Measurements from ENCODE around the gene ARRB1. TPM values are rescaled to one million over a fixed set of nuclear protein-coding genes. Genes with fewer than 3 reads are reported as not detected.
"Not testable (repeated sequence)": the region's sequence is repeated elsewhere in the genome, so short reads cannot be mapped to it uniquely, and the experiment has no call there.

Gene ARRB1
- total RNA-seq, 1 donor from 2014 or later, result 70.8 TPM

GRCh38 chr11:75331304-75331703, 20.2 kb downstream of the ARRB1 start:
- intact Hi-C loops (cut with DNase I); DNase-seq (ENCODE audit: low spot score); ATAC-seq: not testable (repeated sequence)

GRCh38 chr11:75330886-75331285, 20.6 kb downstream of the ARRB1 start:
- DNase-seq (ENCODE audit: low spot score); ATAC-seq; intact Hi-C loops (cut with DNase I): not testable (repeated sequence)

GRCh38 chr11:75330291-75330690, 21.2 kb downstream of the ARRB1 start:
- no peak for ATAC-seq
- intact Hi-C loops (cut with DNase I), result no loop called here
- no peak for DNase-seq (ENCODE audit: low spot score)

- intact Hi-C loops (cut with DNase I), result loop anchor here (10.0 kb wide), 1 partner anchor 56 kb away; no protein-coding TSS in a partner anchor
- ATAC-seq (peak; percentile 89), DNase-seq (ENCODE audit: low spot score) (peak; percentile 83)
Measured at GRCh38 chr11:75328426-75329277, 22.8 kb downstream of the ARRB1 start.

- no peak for ATAC-seq
- no peak for DNase-seq (ENCODE audit: low spot score)
- intact Hi-C loops (cut with DNase I), result loop anchor here (10.0 kb wide), 1 partner anchor 58 kb away; no protein-coding TSS in a partner anchor
Measured at GRCh38 chr11:75326439-75326810, 25.0 kb downstream of the ARRB1 start.

- intact Hi-C loops (cut with DNase I), result loop anchor here (10.0 kb wide), 1 partner anchor 59 kb away; no protein-coding TSS in a partner anchor
- ATAC-seq (peak; percentile 82), DNase-seq (ENCODE audit: low spot score) (no peak)
Measured at GRCh38 chr11:75325713-75326438, 25.6 kb downstream of the ARRB1 start.

- ATAC-seq, result no peak
- intact Hi-C loops (cut with DNase I), result loop anchor here (10.0 kb wide), 1 partner anchor 60 kb away; no protein-coding TSS in a partner anchor
- DNase-seq (ENCODE audit: low spot score), result no peak
Measured at GRCh38 chr11:75324740-75325139, 26.7 kb downstream of the ARRB1 start.

GRCh38 chr11:75324189-75324588, 27.3 kb downstream of the ARRB1 start:
- no peak for DNase-seq (ENCODE audit: low spot score)
- intact Hi-C loops (cut with DNase I), result loop anchor here (10.0 kb wide), 1 partner anchor 61 kb away; no protein-coding TSS in a partner anchor
- ATAC-seq, result no peak

- DNase-seq (ENCODE audit: low spot score) (no peak), ATAC-seq (no peak)
- intact Hi-C loops (cut with DNase I), result loop anchor here (10.0 kb wide), 1 partner anchor 61 kb away; no protein-coding TSS in a partner anchor
Measured at GRCh38 chr11:75323609-75324008, 27.9 kb downstream of the ARRB1 start.

- ATAC-seq (no peak), DNase-seq (ENCODE audit: low spot score) (no peak)
- intact Hi-C loops (cut with DNase I), result loop anchor here (10.0 kb wide), 1 partner anchor 64 kb away; no protein-coding TSS in a partner anchor
Measured at GRCh38 chr11:75320643-75321042, 30.8 kb downstream of the ARRB1 start.

GRCh38 chr11:75320046-75320618, 31.3 kb downstream of the ARRB1 start:
- intact Hi-C loops (cut with DNase I), result loop anchor here (10.0 kb wide), 1 partner anchor 65 kb away; no protein-coding TSS in a partner anchor
- no peak for ATAC-seq
- no peak for DNase-seq (ENCODE audit: low spot score)

- DNase-seq (ENCODE audit: low spot score) (no peak), ATAC-seq (peak; percentile 19)
- intact Hi-C loops (cut with DNase I), result no loop called here
Measured at GRCh38 chr11:75319035-75319877, 32.2 kb downstream of the ARRB1 start.

- intact Hi-C loops (cut with DNase I), result no loop called here
- no peak for DNase-seq (ENCODE audit: low spot score)
- ATAC-seq, result no peak
Measured at GRCh38 chr11:75317446-75318122, 33.9 kb downstream of the ARRB1 start.

- DNase-seq (ENCODE audit: low spot score) (no peak), ATAC-seq (no peak)
- intact Hi-C loops (cut with DNase I), result no loop called here
Measured at GRCh38 chr11:75315439-75315805, 36.0 kb downstream of the ARRB1 start.

GRCh38 chr11:75314771-75315438, 36.6 kb downstream of the ARRB1 start:
- DNase-seq (ENCODE audit: low spot score) (no peak), ATAC-seq (no peak)
- intact Hi-C loops (cut with DNase I), result no loop called here

- peak; percentile 72 for ATAC-seq
- DNase-seq (ENCODE audit: low spot score), result peak; percentile 82
- intact Hi-C loops (cut with DNase I), result no loop called here
Measured at GRCh38 chr11:75313513-75314272, 37.8 kb downstream of the ARRB1 start.

GRCh38 chr11:75312346-75312745, 39.1 kb downstream of the ARRB1 start:
- intact Hi-C loops (cut with DNase I), result no loop called here
- DNase-seq (ENCODE audit: low spot score), result no peak
- no peak for ATAC-seq
